Measurements from ENCODE around the gene PAQR4. TPM values are rescaled to one million over a fixed set of nuclear protein-coding genes. Genes with fewer than 3 reads are reported as not detected.
A peak's percentile ranks its signal among the peaks of the same experiment; 100 is the strongest.

The PAQR4 gene
- total and polyA plus RNA-seq, 2 of the 13 experiments (the other 11 are each of a cell fraction or from before 2014, with no cell fraction given): 15.9 to 24.8 TPM

DNA sequence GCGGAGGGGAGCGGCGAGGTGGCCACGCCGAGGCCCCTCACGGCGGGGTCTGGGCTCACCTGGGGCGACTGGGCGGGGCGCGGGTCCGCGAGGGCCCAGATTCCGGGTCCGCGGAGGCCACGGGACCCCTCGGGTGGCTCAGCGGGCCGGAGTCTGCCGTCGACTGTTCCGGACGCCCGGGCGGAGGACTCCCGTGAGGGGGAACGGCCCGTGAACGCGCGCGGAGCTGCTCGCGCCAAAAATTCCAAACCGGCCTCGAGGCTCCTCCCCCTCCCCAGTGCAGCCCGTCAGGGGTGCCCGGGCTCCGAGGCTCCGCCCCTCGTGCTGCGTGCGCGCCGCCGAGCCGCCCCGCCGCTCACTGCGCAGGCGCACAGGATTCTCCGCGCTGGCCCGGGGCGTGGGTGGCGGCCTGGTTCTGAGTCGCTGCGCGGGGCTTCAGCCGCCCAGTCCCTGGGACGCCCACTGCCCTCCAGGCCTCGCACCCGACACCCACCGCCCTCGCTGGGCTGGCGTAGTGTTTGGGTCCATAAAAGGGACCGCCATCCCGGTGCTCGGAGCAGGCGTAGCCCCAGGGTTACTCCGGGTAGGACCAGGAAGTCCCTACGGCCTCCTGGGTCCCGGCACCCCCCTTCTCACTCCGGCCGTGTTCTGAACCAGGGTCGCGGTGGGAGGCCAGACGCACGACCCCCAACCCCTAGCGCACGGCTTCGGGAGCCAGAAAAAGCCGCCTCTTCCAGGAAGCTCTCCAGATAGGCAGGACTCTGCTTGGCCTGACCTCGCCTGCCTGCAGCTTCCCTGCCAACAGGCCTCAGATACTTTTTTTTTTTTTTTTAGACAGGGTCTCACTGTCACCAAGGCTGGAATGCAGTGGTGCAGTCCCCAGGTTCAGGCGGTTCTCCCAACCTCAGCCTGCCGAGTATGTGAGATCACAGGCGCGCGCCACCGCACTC lies 11.4 kb downstream of the PAQR4 start, which contains the start of gene PKMYT1 (continued):
- TF ChIP-seq, protein P1, sequence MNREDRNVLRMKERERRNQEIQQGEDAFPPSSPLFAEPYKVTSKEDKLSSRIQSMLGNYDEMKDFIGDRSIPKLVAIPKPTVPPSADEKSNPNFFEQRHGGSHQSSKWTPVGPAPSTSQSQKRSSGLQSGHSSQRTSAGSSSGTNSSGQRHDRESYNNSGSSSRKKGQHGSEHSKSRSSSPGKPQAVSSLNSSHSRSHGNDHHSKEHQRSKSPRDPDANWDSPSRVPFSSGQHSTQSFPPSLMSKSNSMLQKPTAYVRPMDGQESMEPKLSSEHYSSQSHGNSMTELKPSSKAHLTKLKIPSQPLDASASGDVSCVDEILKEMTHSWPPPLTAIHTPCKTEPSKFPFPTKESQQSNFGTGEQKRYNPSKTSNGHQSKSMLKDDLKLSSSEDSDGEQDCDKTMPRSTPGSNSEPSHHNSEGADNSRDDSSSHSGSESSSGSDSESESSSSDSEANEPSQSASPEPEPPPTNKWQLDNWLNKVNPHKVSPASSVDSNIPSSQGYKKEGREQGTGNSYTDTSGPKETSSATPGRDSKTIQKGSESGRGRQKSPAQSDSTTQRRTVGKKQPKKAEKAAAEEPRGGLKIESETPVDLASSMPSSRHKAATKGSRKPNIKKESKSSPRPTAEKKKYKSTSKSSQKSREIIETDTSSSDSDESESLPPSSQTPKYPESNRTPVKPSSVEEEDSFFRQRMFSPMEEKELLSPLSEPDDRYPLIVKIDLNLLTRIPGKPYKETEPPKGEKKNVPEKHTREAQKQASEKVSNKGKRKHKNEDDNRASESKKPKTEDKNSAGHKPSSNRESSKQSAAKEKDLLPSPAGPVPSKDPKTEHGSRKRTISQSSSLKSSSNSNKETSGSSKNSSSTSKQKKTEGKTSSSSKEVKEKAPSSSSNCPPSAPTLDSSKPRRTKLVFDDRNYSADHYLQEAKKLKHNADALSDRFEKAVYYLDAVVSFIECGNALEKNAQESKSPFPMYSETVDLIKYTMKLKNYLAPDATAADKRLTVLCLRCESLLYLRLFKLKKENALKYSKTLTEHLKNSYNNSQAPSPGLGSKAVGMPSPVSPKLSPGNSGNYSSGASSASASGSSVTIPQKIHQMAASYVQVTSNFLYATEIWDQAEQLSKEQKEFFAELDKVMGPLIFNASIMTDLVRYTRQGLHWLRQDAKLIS (CRISPR knock-in tag; IDR thresholded peaks at IDR 0.05): no peak
- TF ChIP-seq, protein P2, sequence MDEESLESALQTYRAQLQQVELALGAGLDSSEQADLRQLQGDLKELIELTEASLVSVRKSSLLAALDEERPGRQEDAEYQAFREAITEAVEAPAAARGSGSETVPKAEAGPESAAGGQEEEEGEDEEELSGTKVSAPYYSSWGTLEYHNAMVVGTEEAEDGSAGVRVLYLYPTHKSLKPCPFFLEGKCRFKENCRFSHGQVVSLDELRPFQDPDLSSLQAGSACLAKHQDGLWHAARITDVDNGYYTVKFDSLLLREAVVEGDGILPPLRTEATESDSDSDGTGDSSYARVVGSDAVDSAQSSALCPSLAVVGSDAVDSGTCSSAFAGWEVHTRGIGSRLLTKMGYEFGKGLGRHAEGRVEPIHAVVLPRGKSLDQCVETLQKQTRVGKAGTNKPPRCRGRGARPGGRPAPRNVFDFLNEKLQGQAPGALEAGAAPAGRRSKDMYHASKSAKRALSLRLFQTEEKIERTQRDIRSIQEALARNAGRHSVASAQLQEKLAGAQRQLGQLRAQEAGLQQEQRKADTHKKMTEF (CRISPR knock-in tag; IDR thresholded peaks at IDR 0.05): no peak
- peak; percentile 48; the same call in 1 of the 2 replicates for TF ChIP-seq MED1 (CRISPR knock-in tag; IDR thresholded peaks at IDR 0.05)
- TF ChIP-seq NFATC3 (CRISPR knock-in tag; IDR thresholded peaks at IDR 0.05): no peak
- TF ChIP-seq, protein P3, sequence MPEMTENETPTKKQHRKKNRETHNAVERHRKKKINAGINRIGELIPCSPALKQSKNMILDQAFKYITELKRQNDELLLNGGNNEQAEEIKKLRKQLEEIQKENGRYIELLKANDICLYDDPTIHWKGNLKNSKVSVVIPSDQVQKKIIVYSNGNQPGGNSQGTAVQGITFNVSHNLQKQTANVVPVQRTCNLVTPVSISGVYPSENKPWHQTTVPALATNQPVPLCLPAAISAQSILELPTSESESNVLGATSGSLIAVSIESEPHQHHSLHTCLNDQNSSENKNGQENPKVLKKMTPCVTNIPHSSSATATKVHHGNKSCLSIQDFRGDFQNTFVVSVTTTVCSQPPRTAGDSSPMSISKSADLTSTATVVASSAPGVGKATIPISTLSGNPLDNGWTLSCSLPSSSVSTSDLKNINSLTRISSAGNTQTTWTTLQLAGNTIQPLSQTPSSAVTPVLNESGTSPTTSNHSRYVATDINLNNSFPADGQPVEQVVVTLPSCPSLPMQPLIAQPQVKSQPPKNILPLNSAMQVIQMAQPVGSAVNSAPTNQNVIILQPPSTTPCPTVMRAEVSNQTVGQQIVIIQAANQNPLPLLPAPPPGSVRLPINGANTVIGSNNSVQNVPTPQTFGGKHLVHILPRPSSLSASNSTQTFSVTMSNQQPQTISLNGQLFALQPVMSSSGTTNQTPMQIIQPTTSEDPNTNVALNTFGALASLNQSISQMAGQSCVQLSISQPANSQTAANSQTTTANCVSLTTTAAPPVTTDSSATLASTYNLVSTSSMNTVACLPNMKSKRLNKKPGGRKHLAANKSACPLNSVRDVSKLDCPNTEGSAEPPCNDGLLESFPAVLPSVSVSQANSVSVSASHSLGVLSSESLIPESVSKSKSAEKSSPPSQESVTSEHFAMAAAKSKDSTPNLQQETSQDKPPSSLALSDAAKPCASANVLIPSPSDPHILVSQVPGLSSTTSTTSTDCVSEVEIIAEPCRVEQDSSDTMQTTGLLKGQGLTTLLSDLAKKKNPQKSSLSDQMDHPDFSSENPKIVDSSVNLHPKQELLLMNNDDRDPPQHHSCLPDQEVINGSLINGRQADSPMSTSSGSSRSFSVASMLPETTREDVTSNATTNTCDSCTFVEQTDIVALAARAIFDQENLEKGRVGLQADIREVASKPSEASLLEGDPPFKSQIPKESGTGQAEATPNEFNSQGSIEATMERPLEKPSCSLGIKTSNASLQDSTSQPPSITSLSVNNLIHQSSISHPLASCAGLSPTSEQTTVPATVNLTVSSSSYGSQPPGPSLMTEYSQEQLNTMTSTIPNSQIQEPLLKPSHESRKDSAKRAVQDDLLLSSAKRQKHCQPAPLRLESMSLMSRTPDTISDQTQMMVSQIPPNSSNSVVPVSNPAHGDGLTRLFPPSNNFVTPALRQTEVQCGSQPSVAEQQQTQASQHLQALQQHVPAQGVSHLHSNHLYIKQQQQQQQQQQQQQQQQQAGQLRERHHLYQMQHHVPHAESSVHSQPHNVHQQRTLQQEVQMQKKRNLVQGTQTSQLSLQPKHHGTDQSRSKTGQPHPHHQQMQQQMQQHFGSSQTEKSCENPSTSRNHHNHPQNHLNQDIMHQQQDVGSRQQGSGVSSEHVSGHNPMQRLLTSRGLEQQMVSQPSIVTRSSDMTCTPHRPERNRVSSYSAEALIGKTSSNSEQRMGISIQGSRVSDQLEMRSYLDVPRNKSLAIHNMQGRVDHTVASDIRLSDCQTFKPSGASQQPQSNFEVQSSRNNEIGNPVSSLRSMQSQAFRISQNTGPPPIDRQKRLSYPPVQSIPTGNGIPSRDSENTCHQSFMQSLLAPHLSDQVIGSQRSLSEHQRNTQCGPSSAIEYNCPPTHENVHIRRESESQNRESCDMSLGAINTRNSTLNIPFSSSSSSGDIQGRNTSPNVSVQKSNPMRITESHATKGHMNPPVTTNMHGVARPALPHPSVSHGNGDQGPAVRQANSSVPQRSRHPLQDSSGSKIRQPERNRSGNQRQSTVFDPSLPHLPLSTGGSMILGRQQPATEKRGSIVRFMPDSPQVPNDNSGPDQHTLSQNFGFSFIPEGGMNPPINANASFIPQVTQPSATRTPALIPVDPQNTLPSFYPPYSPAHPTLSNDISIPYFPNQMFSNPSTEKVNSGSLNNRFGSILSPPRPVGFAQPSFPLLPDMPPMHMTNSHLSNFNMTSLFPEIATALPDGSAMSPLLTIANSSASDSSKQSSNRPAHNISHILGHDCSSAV (CRISPR knock-in tag; IDR thresholded peaks at IDR 0.05; ENCODE audit: borderline replicate concordance): no peak
- TF ChIP-seq, protein P4, sequence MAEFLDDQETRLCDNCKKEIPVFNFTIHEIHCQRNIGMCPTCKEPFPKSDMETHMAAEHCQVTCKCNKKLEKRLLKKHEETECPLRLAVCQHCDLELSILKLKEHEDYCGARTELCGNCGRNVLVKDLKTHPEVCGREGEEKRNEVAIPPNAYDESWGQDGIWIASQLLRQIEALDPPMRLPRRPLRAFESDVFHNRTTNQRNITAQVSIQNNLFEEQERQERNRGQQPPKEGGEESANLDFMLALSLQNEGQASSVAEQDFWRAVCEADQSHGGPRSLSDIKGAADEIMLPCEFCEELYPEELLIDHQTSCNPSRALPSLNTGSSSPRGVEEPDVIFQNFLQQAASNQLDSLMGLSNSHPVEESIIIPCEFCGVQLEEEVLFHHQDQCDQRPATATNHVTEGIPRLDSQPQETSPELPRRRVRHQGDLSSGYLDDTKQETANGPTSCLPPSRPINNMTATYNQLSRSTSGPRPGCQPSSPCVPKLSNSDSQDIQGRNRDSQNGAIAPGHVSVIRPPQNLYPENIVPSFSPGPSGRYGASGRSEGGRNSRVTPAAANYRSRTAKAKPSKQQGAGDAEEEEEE (CRISPR knock-in tag; IDR thresholded peaks at IDR 0.05; ENCODE audit: borderline replicate concordance): no peak
- TF ChIP-seq SETDB1 (CRISPR knock-in tag; IDR thresholded peaks at IDR 0.05; ENCODE audit: borderline replicate concordance): no peak
- TF ChIP-seq ZNF20 (CRISPR knock-in tag; IDR thresholded peaks at IDR 0.05): no peak
